ENCODE data around the gene ADRA2B.

ADRA2B gene

DNA sequence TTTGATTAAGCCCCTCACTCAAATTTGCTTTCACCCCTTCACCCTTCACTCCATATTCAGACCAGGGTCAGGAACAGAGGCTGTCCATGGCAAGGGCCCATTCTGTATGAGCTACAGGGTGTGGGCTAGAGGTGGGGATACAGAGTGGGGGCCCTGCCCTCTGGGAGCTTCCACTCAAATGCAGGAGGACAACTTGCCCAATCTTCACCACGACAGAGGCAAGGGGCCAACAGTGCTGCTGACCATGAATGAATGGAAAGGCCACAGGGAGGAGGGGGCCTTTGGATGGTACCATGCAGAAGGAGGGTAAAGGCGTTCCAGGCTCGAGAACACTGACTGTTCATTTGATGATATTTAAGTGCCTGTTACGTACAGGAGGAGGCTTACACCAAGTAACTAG lies 22.8 kb downstream of the ADRA2B start:
- no peak for DNase-seq (ENCODE audit: insufficient read length, low spot score)
- TF ChIP-seq, protein P1, sequence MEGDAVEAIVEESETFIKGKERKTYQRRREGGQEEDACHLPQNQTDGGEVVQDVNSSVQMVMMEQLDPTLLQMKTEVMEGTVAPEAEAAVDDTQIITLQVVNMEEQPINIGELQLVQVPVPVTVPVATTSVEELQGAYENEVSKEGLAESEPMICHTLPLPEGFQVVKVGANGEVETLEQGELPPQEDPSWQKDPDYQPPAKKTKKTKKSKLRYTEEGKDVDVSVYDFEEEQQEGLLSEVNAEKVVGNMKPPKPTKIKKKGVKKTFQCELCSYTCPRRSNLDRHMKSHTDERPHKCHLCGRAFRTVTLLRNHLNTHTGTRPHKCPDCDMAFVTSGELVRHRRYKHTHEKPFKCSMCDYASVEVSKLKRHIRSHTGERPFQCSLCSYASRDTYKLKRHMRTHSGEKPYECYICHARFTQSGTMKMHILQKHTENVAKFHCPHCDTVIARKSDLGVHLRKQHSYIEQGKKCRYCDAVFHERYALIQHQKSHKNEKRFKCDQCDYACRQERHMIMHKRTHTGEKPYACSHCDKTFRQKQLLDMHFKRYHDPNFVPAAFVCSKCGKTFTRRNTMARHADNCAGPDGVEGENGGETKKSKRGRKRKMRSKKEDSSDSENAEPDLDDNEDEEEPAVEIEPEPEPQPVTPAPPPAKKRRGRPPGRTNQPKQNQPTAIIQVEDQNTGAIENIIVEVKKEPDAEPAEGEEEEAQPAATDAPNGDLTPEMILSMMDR (IDR thresholded peaks at IDR 0.05; ENCODE audit: insufficient read depth, missing control alignments), result no peak
- no peak for FAIRE-seq

DNA sequence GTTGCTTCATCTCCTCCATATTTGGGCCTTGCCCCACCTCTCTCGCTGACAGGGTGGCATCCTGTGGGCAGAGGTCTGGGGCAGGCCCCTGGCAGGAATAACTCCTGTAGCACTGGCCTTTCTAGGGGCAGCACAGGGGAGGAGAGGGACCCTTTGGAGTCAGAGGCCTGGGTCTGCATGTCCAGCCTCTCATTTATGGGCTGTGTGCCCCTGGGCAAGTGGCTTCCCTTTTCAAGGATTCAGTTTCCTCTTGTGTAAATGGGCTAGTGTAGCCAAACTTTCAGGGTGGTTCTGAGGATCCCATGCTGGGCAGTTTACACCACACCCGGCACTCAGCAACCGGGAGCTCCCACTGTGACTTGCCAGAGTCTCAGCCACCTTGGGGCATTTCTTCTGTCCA lies 23.4 kb downstream of the ADRA2B start:
- DNase-seq (ENCODE audit: insufficient read length, low spot score) (no peak), FAIRE-seq (no peak)
- TF ChIP-seq, protein P1 (IDR thresholded peaks at IDR 0.05; ENCODE audit: insufficient read depth, missing control alignments), result no peak

DNA sequence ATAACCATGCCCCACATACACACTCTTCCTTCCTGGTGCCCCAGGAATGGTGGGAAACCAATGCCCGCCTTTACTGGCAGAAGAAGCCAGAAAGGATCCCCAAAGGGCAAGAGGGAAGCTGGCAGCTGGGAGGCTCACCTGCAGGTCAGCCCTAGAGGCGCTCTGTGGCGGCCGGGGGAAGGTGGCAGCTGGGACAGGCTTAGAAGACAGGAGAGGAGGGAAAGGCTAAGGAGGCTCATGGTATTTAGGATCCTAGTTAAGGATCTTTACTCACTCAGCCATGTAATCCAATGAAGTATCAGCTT lies 23.8 kb downstream of the ADRA2B start:
- no peak for DNase-seq (ENCODE audit: insufficient read length, low spot score)

DNA sequence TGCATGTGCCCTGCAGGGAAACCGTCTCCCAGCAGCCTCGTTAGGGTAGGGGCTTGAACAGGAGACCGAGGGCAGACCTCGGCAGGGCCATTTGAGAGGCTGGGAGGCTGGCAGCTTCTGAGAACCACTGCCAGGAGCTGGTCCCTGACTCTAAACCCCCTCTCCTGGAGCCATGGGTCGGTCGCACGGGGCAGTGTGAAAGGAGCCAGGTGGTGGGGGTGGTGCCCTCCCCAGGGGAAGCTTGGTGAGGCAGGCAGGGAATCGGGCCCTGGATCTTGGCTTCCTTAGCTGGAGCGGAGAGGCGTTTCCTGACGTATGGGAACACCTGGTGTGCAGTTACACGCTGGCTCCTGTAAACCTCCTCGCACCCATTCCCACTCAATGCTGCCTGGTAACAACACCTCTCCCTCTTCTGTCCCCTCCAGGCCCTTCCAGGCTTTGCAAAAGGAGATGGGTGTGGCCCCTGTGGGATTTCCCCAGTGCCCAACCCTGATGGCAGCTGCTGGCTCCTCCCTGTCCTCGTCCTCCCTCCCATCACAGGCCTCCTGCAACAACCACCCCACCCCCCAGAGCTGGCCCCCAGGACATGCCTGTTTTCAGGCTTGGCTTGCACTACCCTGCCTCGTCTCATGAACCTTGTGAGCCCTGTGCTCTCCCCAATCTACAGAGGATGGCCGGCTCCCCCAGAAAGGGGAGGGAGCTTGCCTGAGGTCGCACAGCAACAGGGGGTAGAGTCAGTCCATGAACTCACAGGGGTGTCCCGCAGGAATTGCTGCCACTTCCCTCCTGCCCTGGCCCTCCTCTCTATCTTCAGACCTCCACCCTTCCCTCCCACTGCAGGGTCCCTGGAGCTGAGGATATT lies 24.4 kb downstream of the ADRA2B start:
- FAIRE-seq (no peak), DNase-seq (ENCODE audit: insufficient read length, low spot score) (no peak)
- TF ChIP-seq, protein P1 (IDR thresholded peaks at IDR 0.05; ENCODE audit: insufficient read depth, missing control alignments), result no peak

More for the DNA sequence above, 23.8 kb downstream of the ADRA2B start:
- TF ChIP-seq, protein P1 (IDR thresholded peaks at IDR 0.05; ENCODE audit: insufficient read depth, missing control alignments), result no peak
- FAIRE-seq, result no peak

DNA sequence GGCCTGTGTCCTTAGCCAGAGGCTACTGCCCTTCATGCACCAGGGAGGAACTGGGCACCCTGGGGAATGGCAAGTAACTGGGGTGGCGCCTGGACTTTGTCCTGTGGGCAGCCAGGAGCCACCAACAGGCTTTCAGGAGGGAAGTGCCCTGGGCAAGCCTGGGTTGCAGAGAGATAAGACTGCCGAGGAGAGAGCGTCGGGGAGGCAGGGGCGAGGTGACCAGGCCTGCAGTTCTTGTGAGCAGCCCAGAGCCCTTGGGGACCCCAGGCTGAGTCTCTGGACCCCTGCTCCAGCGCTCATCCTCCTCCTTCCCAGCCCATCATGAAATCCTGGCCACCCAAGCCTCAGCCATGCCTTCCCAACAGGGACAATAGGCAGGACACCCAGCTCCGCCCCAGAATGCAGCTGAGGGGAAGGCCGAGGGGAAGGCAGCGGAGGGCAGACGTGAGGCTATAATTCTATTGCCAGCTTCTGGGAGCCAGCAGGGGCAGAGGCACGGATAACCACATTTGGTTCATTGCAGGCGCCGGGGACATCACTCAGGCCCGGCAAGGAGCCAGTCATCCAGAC lies 25.1 kb downstream of the ADRA2B start:
- DNase-seq (ENCODE audit: insufficient read length, low spot score) (no peak), FAIRE-seq (no peak)
- TF ChIP-seq, protein P1 (IDR thresholded peaks at IDR 0.05; ENCODE audit: insufficient read depth, missing control alignments), result no peak

DNA sequence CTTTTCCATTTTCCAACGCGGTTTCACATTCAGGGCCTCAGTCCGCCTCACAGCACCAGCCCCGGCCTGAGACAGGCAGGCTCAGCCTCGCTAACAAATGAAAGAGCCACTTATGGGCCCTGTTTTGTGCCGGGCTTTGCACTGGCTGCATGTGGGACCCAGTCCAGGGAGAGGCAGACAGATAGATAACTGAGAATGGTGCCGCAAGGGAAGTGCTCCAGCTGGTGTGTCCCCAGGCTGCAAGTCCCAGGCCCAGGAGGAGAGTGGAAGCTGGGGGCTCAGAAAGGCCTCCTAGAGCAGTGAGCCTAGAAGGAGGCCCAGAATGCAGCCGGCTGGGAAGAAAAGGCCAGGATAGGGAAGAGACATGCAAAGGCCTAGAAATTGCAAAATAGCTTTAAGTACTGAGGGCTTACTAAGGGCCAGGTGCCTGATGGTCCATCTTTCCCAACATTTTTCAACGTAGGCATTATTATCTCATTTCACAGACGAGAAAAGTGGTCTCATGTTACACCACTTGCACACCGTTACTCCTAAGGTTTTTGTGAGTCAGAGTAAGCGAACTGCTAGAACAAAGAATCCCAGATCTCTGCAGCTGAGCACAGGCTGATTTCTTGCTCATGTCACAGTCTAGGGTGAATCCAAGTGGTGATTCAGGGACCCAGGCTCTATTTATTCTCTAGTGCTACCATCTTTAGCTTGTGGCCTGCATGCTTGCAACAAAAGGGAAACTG lies 26.0 kb downstream of the ADRA2B start:
- TF ChIP-seq, protein P1 (IDR thresholded peaks at IDR 0.05; ENCODE audit: insufficient read depth, missing control alignments), result no peak
- DNase-seq (ENCODE audit: insufficient read length, low spot score) (no peak), FAIRE-seq (no peak)
